ENCODE results near the gene SNAPC2.
"Not testable (repeated sequence)": the region's sequence is repeated elsewhere in the genome, so short reads cannot be mapped to it uniquely, and the experiment has no call there.

SNAPC2 gene

GRCh38 chr19:7941895-7942596, 21.9 kb downstream of the SNAPC2 start:
- no peak for DNase-seq

- no peak for DNase-seq
These were observed 22.9 kb downstream of the SNAPC2 start for GRCh38 chr19:7942981-7943443.

DNA sequence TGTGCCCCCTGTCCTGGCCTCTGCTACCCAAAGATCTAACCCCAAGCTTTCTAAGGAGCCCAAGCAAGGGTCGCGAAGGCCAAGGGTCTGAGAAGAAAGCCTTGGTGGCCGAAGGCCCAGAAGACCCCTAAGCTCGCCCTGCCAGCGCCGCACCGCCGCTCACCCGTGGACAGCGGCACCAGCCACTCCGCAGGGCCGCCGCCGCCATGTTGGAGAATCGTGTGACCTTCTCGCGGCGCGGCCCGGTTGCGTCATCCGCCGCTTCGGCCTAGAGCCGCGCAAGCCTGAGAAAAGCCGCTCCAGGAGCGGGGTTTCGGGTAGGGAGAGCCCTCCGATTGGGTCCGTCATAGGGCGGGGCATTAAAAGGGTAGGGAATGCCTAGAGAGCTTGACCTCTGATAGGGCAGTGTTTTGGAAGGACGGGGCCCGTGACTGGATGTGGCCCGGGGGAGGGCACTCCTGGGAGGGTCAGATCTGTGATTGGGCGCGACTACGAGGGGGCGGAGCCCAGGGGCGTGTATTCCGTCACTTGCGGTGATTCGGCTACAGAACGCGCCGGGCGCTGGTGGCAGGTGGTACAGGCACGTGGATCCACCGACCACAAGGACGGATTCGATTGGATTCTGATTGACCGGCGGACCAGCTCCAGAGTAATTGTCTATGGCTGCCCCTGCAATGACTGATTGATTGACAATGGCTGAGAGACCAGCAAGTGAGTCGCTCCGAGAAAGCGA, 23.5 kb downstream of the SNAPC2 start, which contains the start of gene TIMM44:
Gene TIMM44 (minus strand): TSS at position 223 of the 733 bp plus-strand sequence. CDS start 15 bp downstream, at position 208.
- peak; percentile 99 for DNase-seq

DNA sequence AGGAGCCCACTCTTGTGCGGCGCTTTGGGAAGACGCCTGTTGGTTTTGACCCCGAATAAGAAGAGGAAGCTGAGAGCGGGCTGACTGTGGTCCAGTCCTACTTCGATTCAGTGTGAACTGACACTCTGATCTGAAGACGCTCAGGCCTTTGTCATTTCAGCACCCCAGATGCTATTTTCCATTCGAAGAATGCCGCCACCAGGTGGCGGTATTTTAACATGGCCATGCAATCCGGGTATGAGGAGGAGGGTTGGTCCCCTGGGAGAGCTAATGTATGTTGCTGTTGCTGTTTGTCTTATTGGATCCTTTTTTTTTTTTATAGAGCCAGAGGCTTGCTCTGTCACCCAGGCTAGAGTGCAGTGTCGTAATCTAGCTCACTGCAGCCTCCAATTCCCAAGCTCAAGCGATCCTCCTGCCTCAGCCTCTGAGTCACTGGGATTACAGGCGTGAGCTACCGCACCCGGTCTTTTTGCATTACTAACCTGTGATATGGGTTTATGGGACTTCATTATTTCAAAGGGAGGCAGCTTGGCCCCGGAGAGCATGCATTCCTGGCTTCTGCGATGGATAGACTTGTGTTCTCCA, 24.1 kb downstream of the SNAPC2 start:
- DNase-seq = peak; percentile 62

DNA sequence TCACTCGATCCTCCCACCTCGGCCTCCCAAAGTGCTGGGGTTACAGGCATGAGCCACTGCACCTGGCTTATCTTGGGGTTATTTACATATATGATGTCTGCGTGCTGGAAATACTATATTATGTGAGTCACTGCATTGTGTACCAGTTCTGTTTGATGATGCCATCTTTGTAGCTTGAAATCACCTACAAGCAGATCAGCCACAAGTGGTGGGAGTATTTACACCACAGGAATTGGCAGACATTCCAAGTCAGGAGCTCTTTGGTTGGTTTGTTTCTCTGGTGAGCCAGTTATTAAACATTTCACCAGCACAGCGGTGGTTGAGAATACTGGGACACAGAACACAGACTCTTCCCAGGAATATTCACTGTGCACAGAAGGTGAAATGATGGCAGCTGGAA, 27.8 kb downstream of the SNAPC2 start:
- no peak for DNase-seq

DNA sequence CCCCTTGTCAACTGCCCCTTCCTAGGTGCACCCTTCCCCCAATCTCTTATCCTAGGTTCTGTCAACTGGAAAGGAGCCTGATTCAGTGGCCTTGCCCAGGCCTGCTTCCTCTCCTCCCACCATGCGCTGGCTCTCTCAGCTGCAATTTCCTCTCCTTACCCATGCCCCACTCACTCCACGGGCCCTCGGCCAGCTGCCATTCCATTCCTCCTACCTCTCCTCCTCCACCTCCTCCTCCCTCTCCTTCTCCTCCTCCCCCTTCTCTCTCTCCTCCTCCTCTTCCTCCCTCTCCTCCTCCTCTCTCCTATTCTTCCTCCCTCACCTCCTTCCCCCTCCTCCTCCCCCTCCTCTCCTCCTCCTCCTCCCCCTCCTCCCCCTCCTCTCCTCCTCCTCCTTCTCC, 32.9 kb downstream of the SNAPC2 start:
- DNase-seq = no peak

DNA sequence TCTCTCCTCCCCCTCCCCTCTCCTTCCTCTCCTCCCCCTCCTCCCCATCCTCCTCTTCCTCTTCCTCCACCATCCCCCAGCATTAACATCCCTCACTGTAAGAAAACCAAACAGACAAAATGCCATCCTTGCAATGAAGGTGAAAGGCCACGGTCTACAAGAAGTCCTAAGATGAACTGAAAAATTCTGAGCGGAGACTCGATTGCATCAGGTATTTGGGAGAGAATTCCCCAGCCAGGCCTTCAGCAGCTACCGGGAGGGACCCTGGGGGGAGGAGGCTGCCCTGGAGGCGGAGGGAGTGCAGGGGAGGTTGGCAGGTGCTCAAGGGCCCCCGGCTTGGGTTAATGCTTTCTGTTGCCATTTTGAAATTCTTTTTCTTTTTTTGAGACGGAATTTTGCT, 33.4 kb downstream of the SNAPC2 start:
- DNase-seq = no peak

DNA sequence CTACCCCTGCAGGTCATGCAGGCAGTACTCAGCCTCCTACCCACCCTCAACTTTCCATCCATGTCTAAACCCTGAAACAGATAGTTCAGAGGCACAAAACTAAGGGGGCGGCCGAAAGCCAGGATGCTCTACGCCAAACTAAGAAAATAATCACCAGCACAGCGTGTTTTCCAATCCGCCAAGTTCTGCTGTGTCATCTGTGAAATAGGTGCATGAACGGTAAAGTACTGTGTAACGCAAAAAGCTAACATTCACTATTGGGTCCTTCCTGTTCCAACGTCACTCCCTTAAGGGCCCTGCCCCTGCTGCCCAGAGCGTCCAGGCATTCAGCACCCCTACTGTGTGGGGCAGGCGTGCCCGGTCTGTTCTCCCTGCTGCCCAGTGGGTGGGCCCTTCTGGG, 35.6 kb downstream of the SNAPC2 start:
- no peak for DNase-seq

GRCh38 chr19:7959211-7959610, 39.1 kb downstream of the SNAPC2 start:
- no peak for DNase-seq

GRCh38 chr19:7961082-7961481, 40.9 kb downstream of the SNAPC2 start:
- not testable (repeated sequence) for DNase-seq

DNA sequence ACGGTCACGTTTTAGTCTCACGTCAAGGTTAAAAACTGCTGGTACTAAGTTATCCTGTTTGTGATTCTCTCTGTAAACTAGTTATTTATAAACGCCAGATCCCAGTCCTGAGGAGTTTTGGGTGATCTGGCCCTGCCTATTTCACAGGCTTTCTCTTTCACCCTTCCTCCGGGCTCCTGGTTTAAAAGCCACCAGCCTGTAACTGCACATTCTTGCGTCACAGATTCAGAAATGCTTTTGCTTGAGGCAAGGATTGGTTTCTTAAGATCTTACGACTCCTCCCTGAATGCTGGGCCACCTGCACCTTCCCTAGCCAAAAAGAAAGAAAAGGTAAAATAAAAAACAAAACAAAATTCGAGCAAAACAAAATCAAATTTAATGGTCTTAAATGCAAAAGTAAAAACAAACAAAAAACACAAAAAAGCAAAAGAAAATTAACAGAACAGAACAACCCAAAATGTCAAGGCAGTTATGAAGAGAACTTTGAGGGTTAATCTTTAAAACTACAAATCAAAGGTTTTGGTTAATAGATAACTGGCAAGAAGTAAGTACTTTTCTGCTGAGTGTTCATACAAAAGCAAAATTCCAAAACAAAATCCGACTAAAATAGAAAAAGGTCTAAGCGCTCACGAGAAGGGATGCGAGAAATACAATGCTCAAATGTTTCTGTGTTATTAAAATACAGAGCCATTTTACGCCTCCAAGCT, 41.9 kb downstream of the SNAPC2 start:
- DNase-seq = no peak

- no peak for DNase-seq
These were observed 42.6 kb downstream of the SNAPC2 start for GRCh38 chr19:7962644-7963268.

- no peak for DNase-seq
These were observed 43.4 kb downstream of the SNAPC2 start for GRCh38 chr19:7963566-7963965.

- no peak for DNase-seq
These were observed 45.2 kb downstream of the SNAPC2 start for GRCh38 chr19:7965259-7965841.

DNA sequence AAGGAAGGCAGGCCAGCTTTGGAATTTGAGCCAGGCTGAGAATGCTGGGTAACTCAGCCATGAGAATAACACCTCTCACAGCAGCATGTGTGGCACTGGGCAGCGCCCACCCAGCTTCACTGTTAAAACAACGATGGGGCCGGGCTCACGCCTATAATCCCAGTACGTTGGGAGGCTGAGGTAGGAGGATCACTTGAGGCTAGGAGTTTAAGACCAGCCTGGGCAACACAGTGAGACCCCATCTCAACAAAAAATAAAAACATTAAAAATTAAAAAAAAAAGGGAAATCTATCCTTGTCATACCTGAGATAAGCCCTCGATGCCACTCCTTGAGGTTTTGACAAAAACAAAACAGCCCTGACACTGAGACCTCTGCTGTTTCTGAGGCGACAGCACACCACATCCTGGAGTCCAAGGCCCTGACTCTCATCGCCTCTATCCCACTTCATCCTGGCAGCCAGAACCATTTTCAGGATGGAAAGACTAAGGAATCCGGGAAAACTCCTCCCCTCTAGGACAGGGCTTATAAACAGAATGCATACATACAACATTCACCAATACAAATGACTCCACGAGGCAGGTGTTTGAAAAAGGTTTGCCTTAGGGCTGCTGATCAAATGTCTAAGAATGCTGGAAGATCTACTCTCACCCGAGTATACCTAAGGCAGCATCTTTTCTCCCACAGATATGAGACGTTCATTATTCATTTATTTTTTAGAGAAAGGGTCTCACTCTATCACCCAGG, 46.0 kb downstream of the SNAPC2 start:
- no peak for DNase-seq

GRCh38 chr19:7968008-7968795, 48.1 kb downstream of the SNAPC2 start:
- no peak for DNase-seq

DNA sequence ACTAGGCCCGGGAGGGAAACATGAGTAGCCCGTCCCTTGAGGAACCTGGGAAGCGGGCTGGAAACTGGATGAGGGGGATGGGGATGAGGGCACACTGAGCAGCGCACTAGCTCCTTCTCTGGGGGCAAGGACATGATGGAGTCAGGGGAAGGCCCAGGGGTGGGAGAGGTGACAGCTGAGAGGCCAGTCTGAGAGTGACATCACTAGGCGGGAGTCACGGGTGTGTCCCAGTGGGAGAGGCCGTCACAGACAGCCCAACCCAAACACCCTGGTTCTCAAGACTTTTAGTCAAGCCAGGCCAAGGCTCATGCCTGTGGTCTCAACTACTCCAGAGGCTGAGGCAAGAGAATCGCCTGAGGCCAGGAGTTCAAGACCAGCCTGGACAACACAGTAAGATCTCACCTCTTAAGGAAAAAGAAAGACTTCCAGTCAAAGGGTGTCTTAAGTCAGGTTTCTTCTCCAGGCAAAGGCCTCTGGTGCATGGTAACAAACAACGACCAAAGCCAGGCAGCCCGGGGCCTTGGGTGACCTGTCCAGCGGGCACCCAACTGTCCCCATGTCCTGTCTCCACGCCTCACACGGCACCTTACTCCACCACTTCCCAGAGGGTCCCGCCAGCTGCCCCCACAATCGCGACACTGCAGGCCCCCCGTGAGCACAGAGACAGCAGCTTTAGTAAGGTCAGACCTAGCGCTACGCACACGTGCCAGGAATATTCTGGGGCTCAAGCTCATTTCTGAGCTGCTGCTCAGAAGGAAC, 48.8 kb downstream of the SNAPC2 start:
- no peak for DNase-seq

DNA sequence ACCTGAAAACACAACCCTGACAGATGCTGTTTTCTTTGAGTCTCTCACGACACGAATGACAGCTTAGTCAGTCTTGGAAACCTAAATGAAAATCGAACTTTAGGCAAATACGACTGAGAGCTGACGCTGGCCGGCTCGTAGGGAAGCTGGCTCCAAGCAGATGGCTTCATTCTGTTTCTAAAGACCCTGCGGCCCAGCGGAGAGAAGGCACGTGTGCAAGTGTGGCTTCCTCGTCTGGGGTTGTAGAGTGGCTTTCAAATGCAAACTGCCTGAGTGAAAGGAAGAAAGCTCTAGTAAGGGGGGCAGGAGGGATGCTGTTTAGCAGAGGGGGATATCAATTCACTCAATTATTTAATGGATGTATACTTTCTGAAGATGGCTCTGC, 49.4 kb downstream of the SNAPC2 start:
- DNase-seq = no peak

DNA sequence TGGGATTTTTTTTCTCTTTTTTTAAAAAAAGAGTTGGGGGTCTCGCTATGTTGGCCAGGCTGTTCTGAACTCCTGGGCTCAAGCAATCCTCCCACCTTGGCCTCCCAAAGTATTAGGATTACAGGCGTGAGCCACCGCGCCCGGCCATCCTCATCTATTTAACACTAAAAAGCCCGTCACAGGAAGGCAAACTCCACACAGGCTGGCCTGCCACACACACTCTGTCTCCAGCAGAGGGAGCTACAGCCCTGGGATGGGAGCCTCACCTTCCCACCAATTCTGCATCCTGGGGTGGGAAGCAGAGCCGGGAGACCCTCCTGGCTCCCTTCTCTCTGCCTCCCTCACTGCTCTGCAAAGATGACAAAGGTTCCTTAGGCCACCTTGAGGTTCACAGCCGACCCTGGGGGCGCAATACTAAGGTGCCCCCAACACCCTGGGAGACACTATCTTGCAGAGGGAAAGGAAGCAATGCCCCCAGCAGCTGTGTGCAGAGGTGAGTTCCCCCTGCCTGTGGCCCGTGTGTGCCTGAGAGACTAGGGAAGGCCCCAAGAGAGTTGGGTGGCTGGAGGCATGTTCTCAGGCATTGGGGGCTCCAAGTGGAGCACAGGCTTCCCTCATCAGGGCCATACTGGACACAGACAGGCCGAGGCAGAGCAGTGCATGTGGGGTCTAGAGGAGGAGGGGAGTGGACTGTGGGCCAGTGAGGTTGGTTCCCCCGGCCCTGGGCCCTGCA, 50.7 kb downstream of the SNAPC2 start:
- no peak for DNase-seq

Data from NK-92 treated with Interleukin-12 subunit alpha and Interleukin-12 subunit beta, amount 100 ng/mL, for 24 hours (cell line).